Kidney glomerular epithelial cell (primary cell): ENCODE results near the gene PKHD1.

Experiments used
- DNase-seq: peaks from one replicate; lab custom pipeline; 2025; lab: John Stamatoyannopoulos, UW

The PKHD1 gene

GRCh38 chr6:52087498-52087999 is at the start of gene PKHD1:
Gene PKHD1, minus strand, starts transcription at chr6:52087613. Its CDS starts 2,680 bp downstream, at chr6:52084933.
- DNase-seq: peak; percentile 84

- DNase-seq: no peak
Measured at GRCh38 chr6:52136934-52137467, 49.6 kb upstream of the PKHD1 start.

GRCh38 chr6:52136055-52136454 is 48.6 kb upstream of the PKHD1 start:
- DNase-seq: no peak

GRCh38 chr6:52135217-52135616 is 47.8 kb upstream of the PKHD1 start:
- DNase-seq: no peak

GRCh38 chr6:52134011-52134410 is 46.6 kb upstream of the PKHD1 start:
- DNase-seq: no peak

GRCh38 chr6:52133324-52133723 is 45.9 kb upstream of the PKHD1 start:
- DNase-seq: no peak

GRCh38 chr6:52132292-52132691 is 44.9 kb upstream of the PKHD1 start:
- no peak for DNase-seq

- DNase-seq: no peak
Measured at GRCh38 chr6:52130440-52130839, 43.0 kb upstream of the PKHD1 start.

- no peak for DNase-seq
Measured at GRCh38 chr6:52127957-52128356, 40.5 kb upstream of the PKHD1 start.

- no peak for DNase-seq
Measured at GRCh38 chr6:52126231-52126630, 38.8 kb upstream of the PKHD1 start.

- no peak for DNase-seq
Measured at GRCh38 chr6:52125572-52125971, 38.2 kb upstream of the PKHD1 start.

- peak; percentile 50 for DNase-seq
Measured at GRCh38 chr6:52125139-52125538, 37.7 kb upstream of the PKHD1 start.

GRCh38 chr6:52124126-52125121 is 37.0 kb upstream of the PKHD1 start:
- peak; percentile 92 for DNase-seq

- DNase-seq: no peak
Measured at GRCh38 chr6:52123251-52123650, 35.8 kb upstream of the PKHD1 start.

- DNase-seq: no peak
Measured at GRCh38 chr6:52117352-52117751, 29.9 kb upstream of the PKHD1 start.

- DNase-seq: no peak
Measured at GRCh38 chr6:52116605-52116948, 29.2 kb upstream of the PKHD1 start.

GRCh38 chr6:52115891-52116604 is 28.6 kb upstream of the PKHD1 start:
- DNase-seq: no peak

GRCh38 chr6:52115145-52115741 is 27.8 kb upstream of the PKHD1 start:
- DNase-seq: no peak

GRCh38 chr6:52109171-52109571 is 21.8 kb upstream of the PKHD1 start:
- DNase-seq: peak; percentile 41

- no peak for DNase-seq
Measured at GRCh38 chr6:52108128-52108527, 20.7 kb upstream of the PKHD1 start.

GRCh38 chr6:52106994-52107393 is 19.6 kb upstream of the PKHD1 start:
- DNase-seq: no peak

- peak; percentile 13 for DNase-seq
Measured at GRCh38 chr6:52104979-52105378, 17.6 kb upstream of the PKHD1 start.
